OCI-LY1 (cell line): ENCODE results near the gene SNTG2.

Experiments
- CTCF ChIP-seq: fragments of 200-600 bp; sonication (generic), shearing (Covaris generic); IDR thresholded peaks from 2 replicates; pipeline ENCODE4 v1.5.1; 2017; ENCODE audit warnings: mild to moderate bottlenecking, antibody characterized with exemption, low read length, moderate library complexity, mixed read lengths
- EZH2 ChIP-seq: fragments of 200-600 bp; sonication (generic), shearing (Covaris generic); IDR thresholded peaks from 2 replicates; pipeline ENCODE4 v1.8.0; 2017; ENCODE audit warnings: borderline replicate concordance, mixed run types, mild to moderate bottlenecking, antibody characterized with exemption, low read length, moderate library complexity, mixed read lengths

DNA sequence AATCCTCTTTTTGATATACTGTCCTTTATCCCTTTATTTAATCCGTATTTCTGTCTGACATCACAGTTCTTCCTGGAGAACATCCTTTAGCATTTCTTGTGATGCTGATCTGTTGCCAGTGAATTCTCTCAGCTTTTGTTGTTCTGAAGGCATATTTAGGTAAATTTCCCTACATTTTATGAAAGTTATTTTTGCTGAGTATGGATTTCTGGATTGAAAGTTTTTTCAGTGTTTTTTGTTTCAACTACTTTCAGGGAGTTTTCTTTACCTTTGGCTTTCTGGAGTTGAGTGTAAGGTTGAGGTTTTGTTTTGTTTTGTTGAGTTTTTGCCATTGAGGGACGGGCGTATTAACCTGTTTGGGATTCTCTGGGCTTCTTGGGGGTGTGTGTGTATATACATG, 22.5 kb downstream of the SNTG2 start:
- TF ChIP-seq CTCF, result no peak
- TF ChIP-seq EZH2, result no peak
